Ascending aorta (tissue), 2 donors: ENCODE measurements around the gene LCLAT1. TPM values are rescaled to one million over a fixed set of nuclear protein-coding genes. Genes with fewer than 3 reads are reported as not detected.

ENCODE experiments used
- DNase-seq, 2 donors: peaks; one replicate each; pipeline ENCODE4 v3.0.0-alpha.2; 2019; ENCODE audit warnings: low spot score in 2 of 2
- H3K27ac ChIP-seq, 2 donors: fragments of 200-600 bp; sonication (generic); one replicate each; pipeline ENCODE4 v1.5.1; 2016 to 2017; ENCODE audit warnings: mild to moderate bottlenecking in 1 of 2
- H3K27me3 ChIP-seq: fragments of 200-600 bp; sonication (generic); one replicate; pipeline ENCODE4 v1.5.1; 2017
- H3K36me3 ChIP-seq, 2 donors: fragments of 200-600 bp; sonication (generic); one replicate each; pipeline ENCODE4 v1.5.1; 2016
- H3K4me1 ChIP-seq, 2 donors: fragments of 200-600 bp; sonication (generic); one replicate each; pipeline ENCODE4 v1.5.1; 2016 to 2017; ENCODE audit warnings: mild to moderate bottlenecking in 1 of 2
- H3K4me3 ChIP-seq, 2 donors: fragments of 200-600 bp; sonication (generic); one replicate each; pipeline ENCODE4 v1.5.1; 2016 to 2017; ENCODE audit warnings: mild to moderate bottlenecking in 1 of 2
- H3K9me3 ChIP-seq, 2 donors: fragments of 200-600 bp; sonication (generic); one replicate each; pipeline ENCODE4 v1.5.1; 2016
- CTCF ChIP-seq, 3 experiments: fragments of 200-600 bp in 2 of 3; fragments of 450-650 bp in 1 of 3; sonication (generic) in 2 of 3; IDR thresholded peaks; one replicate each; pipeline ENCODE4 v1.5.1; 2016 to 2019; ENCODE audit warnings: antibody characterized with exemption in 3 of 3, mild to moderate bottlenecking in 1 of 3, moderate library complexity in 1 of 3
- intact Hi-C: fragments of 100-400 bp; cut with DNase I; formaldehyde crosslinking; loops from one replicate; pipeline ENCODE4 v1.15.1; 2023
- total RNA-seq: library from RNA; depleted of rRNA; stranded (reverse); fragments of >200 nt; gene quantifications from one replicate; pipeline ENCODE4 v1.1.0, GENCODE V29; 2016

The LCLAT1 gene
- total RNA-seq, 1 donor from 2014 or later, result 9.8 TPM

- Histone ChIP-seq H3K27ac (no peak overlapping the region), H3K27me3 (no peaks in the 10 kb centered on the region), H3K4me3 (no peak overlapping the region), H3K36me3 (no peaks in the 10 kb centered on the region), H3K4me1 (peaks cover 0 to 4% of the 10 kb centered on the region in 2 donors), H3K9me3 (peaks cover 0 to 19% of the 10 kb centered on the region in 2 donors)
- intact Hi-C loops, result loop anchor here (5.0 kb wide), 1 partner anchor 208 kb away; no protein-coding TSS in a partner anchor
- TF ChIP-seq CTCF (IDR thresholded peaks at IDR 0.05), result no peak
- DNase-seq, result no peak
These were observed 52.6 kb downstream of the LCLAT1 start for GRCh38 chr2:30499681-30500080.

GRCh38 chr2:30500699-30501098 is 53.7 kb downstream of the LCLAT1 start:
- no peaks in the 10 kb centered on the region for H3K27me3 ChIP-seq
- no peak for TF ChIP-seq CTCF (IDR thresholded peaks at IDR 0.05)
- H3K4me1 ChIP-seq, result peaks cover 0 to 4% of the 10 kb centered on the region in 2 donors
- H3K27ac ChIP-seq, result no peak overlapping the region
- H3K4me3 ChIP-seq, result no peak overlapping the region
- no peak for DNase-seq
- intact Hi-C loops, result loop anchor here (5.0 kb wide), 1 partner anchor 207 kb away; no protein-coding TSS in a partner anchor
- no peaks in the 10 kb centered on the region for H3K36me3 ChIP-seq
- H3K9me3 ChIP-seq, result peaks cover 0 to 19% of the 10 kb centered on the region in 2 donors

- Histone ChIP-seq H3K4me1 (peaks cover 0 to 4% of the 10 kb centered on the region in 2 donors), H3K36me3 (no peaks in the 10 kb centered on the region), H3K4me3 (no peak overlapping the region), H3K9me3 (peaks cover 0 to 19% of the 10 kb centered on the region in 2 donors), H3K27me3 (no peaks in the 10 kb centered on the region), H3K27ac (no peak overlapping the region)
- intact Hi-C loops, result loop anchor here (5.0 kb wide), 1 partner anchor 205 kb away; no protein-coding TSS in a partner anchor
- DNase-seq, result no peak
- no peak for TF ChIP-seq CTCF (IDR thresholded peaks at IDR 0.05)
These were observed 55.3 kb downstream of the LCLAT1 start for GRCh38 chr2:30502310-30502709.

- Histone ChIP-seq H3K36me3 (no peaks in the 10 kb centered on the region), H3K27ac (no peak overlapping the region), H3K4me1 (peaks cover 0 to 4% of the 10 kb centered on the region in 2 donors), H3K9me3 (peaks cover 0 to 12% of the 10 kb centered on the region in 2 donors), H3K27me3 (no peaks in the 10 kb centered on the region), H3K4me3 (no peak overlapping the region)
- DNase-seq, result no peak
- peak in 2 of 3 experiments; percentile 8 to 14 for TF ChIP-seq CTCF (IDR thresholded peaks at IDR 0.05)
- intact Hi-C loops, result loop anchor here (5.0 kb wide), 1 partner anchor 204 kb away; no protein-coding TSS in a partner anchor
These were observed 56.1 kb downstream of the LCLAT1 start for GRCh38 chr2:30503007-30503694.

- TF ChIP-seq CTCF (IDR thresholded peaks at IDR 0.05), result no peak
- Histone ChIP-seq H3K27me3 (no peaks in the 10 kb centered on the region), H3K36me3 (no peaks in the 10 kb centered on the region), H3K4me1 (peaks cover 0 to 4% of the 10 kb centered on the region in 2 donors), H3K9me3 (peaks cover 0 to 10% of the 10 kb centered on the region in 2 donors), H3K4me3 (no peak overlapping the region), H3K27ac (peak overlapping the region in 1 of 2 donors; percentile 12)
- no peak for DNase-seq
- intact Hi-C loops, result loop anchor here (5.0 kb wide), 1 partner anchor 204 kb away; no protein-coding TSS in a partner anchor
These were observed 56.6 kb downstream of the LCLAT1 start for GRCh38 chr2:30503695-30504052.
